Measurements from ENCODE around the gene SIGLEC12.

DNA sequence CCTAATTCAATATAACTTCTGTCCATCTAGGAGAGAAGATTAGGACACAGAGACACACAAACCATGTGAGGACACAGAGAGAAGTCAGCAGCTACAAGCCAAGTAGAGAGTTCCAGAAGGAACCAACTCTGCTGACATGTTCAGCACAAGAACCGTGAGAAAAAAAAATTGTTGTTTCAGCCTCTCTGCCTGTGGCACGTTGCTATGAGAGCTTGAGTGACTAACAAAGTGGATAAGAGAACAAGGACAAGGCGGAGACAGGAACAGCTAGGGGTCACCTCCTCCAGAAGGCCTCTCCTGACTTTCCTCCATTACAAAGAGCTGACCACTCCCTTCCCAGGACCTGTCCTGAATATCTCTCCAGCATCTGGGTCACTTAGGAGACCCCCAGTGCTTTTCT, 5.6 kb upstream of the SIGLEC12 start:
- TF ChIP-seq CSDC2 (CRISPR knock-in tag; IDR thresholded peaks at IDR 0.05) (no peak), RARB (CRISPR knock-in tag; IDR thresholded peaks at IDR 0.05) (no peak)
- TF ChIP-seq, protein P1, sequence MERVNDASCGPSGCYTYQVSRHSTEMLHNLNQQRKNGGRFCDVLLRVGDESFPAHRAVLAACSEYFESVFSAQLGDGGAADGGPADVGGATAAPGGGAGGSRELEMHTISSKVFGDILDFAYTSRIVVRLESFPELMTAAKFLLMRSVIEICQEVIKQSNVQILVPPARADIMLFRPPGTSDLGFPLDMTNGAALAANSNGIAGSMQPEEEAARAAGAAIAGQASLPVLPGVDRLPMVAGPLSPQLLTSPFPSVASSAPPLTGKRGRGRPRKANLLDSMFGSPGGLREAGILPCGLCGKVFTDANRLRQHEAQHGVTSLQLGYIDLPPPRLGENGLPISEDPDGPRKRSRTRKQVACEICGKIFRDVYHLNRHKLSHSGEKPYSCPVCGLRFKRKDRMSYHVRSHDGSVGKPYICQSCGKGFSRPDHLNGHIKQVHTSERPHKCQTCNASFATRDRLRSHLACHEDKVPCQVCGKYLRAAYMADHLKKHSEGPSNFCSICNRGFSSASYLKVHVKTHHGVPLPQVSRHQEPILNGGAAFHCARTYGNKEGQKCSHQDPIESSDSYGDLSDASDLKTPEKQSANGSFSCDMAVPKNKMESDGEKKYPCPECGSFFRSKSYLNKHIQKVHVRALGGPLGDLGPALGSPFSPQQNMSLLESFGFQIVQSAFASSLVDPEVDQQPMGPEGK (CRISPR knock-in tag; IDR thresholded peaks at IDR 0.05; ENCODE audit: borderline replicate concordance) = no peak
- TF ChIP-seq, protein P2, sequence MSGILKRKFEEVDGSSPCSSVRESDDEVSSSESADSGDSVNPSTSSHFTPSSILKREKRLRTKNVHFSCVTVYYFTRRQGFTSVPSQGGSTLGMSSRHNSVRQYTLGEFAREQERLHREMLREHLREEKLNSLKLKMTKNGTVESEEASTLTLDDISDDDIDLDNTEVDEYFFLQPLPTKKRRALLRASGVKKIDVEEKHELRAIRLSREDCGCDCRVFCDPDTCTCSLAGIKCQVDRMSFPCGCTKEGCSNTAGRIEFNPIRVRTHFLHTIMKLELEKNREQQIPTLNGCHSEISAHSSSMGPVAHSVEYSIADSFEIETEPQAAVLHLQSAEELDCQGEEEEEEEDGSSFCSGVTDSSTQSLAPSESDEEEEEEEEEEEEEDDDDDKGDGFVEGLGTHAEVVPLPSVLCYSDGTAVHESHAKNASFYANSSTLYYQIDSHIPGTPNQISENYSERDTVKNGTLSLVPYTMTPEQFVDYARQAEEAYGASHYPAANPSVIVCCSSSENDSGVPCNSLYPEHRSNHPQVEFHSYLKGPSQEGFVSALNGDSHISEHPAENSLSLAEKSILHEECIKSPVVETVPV (CRISPR knock-in tag; IDR thresholded peaks at IDR 0.05) = no peak
